ENCODE data around the gene NUCB1. TPM values are rescaled to one million over a fixed set of nuclear protein-coding genes. Genes with fewer than 3 reads are reported as not detected.
"Not testable (repeated sequence)": the region's sequence is repeated elsewhere in the genome, so short reads cannot be mapped to it uniquely, and the experiment has no call there.

Gene NUCB1
- total and polyA plus RNA-seq, 7 donors, result 49.9 to 143 (median 97.1) TPM

DNA sequence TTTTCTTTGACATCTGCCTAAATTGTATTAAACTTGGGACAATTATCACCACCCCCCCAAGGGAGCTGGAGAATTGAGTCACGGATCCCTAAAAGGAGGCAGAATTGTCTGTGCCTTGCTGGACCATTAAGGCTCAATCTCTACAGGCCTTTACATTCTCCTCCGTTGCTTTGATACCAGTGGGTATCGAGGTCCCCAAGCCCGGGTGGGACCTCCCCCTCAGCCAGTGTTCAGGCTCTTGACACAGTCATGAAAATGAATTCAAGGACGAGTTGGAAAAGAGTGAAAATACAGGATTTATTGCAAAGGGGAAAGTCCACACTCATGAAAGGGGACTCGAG, 22.3 kb upstream of the NUCB1 start:
- no peak for ATAC-seq

GRCh38 chr19:48878196-48879024, 21.7 kb upstream of the NUCB1 start:
- Histone ChIP-seq H3K9me3 (no peaks in the 10 kb centered on the region), H3K4me1 (peaks cover 40% of the 10 kb centered on the region), H3K4me3 (no peak overlapping the region), H3K27ac (peak overlapping the region; percentile 100), H3K27me3 (ENCODE audit: insufficient read depth in 3 of 3, low read length in 2 of 3) (no peaks in the 10 kb centered on the region), H3K36me3 (ENCODE audit: insufficient read depth in 1 of 2, low read depth in 1 of 2) (peaks cover 0 to 62% of the 10 kb centered on the region in 2 donors)
- DNase-seq (no peak), ATAC-seq (no peak)
- WGBS, 3 donors, result 62 to 68% (median 63%) methylated on average over 11 of the region's 11 CpGs
- intact Hi-C loops (cut with DNase I), result loop anchor here in 1 of 2 donors (5.0 kb wide), 1 partner anchor 84 kb away; no protein-coding TSS in a partner anchor
- TF ChIP-seq CTCF (IDR thresholded peaks at IDR 0.05), result no peak

More for the DNA sequence above, 22.3 kb upstream of the NUCB1 start:
- peak overlapping the region; percentile 100 for H3K27ac ChIP-seq
- H3K4me1 ChIP-seq, result peaks cover 40% of the 10 kb centered on the region
- no peak overlapping the region for H3K4me3 ChIP-seq
- H3K27me3 ChIP-seq (ENCODE audit: insufficient read depth in 3 of 3, low read length in 2 of 3), result no peaks in the 10 kb centered on the region
- 85 to 89% (median 87%) methylated on average over 6 of the region's 6 CpGs for WGBS, 3 donors
- no peaks in the 10 kb centered on the region for H3K9me3 ChIP-seq
- TF ChIP-seq CTCF (IDR thresholded peaks at IDR 0.05), result no peak
- peaks cover 0 to 63% of the 10 kb centered on the region in 2 donors for H3K36me3 ChIP-seq (ENCODE audit: insufficient read depth in 1 of 2, low read depth in 1 of 2)
- intact Hi-C loops (cut with DNase I), result loop anchor here in 1 of 2 donors (5.0 kb wide), 1 partner anchor 84 kb away; no protein-coding TSS in a partner anchor
- DNase-seq, result no peak

DNA sequence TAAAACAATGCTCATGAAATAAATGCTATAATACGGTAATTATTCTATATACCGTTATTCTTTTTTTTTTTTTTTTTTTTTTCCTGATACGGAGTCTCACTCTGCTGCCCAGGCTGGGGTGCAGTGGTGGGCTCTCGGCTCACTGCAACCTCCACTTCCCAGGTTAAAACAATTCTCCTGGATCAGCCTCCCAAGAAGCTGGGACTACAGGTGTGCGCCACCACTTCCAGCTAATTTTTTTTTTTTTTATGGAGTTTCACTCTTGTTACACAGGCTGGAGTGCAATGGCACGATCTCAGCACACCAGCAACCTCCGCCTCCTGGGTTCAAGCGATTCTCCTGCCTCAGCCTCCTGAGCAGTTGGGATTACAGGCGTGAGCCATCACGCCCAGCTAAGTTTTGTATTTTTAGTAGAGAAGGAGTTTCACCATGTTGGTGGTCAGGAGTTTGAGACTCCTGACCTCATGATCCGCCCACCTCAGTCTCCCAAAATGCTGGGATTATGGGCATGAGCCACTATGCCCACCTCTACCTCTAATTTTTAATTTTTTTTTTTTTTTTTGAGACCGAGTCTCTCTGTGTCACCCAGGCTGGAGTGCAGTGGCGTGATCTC, 21.0 kb upstream of the NUCB1 start:
- intact Hi-C loops (cut with DNase I), result loop anchor here in 1 of 2 donors (5.0 kb wide), 1 partner anchor 83 kb away; no protein-coding TSS in a partner anchor
- peaks cover 0 to 55% of the 10 kb centered on the region in 2 donors for H3K36me3 ChIP-seq (ENCODE audit: insufficient read depth in 1 of 2, low read depth in 1 of 2)
- peak overlapping the region; percentile 100 for H3K27ac ChIP-seq
- TF ChIP-seq CTCF (IDR thresholded peaks at IDR 0.05), result no peak
- no peaks in the 10 kb centered on the region for H3K9me3 ChIP-seq
- H3K27me3 ChIP-seq (ENCODE audit: insufficient read depth in 3 of 3, low read length in 2 of 3), result no peaks in the 10 kb centered on the region
- peaks cover 36% of the 10 kb centered on the region for H3K4me1 ChIP-seq
- DNase-seq, result no peak
- no peak for ATAC-seq
- 93 to 97% (median 94%) methylated on average over 13 of the region's 13 CpGs for WGBS, 3 donors
- H3K4me3 ChIP-seq, result no peak overlapping the region

DNA sequence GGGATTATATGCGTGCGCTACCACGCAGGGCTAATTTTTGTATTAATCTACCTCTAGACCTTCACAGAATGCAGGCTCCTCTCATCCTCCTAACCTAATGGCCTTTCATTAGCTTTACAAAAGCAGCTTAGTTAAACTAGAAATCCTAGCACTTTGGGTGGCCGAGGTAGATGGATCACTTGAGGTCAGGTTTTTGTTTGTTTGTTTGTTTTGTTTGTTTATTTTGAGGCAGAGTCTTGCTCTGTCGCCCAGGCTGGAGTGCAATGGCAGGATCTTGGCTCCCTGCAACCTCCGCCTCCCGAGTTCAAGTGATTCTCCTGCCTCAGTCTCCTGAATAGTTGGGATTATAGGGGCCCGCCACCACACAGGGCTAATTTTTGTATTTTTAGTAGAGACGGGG, 20.4 kb upstream of the NUCB1 start:
- H3K4me3 ChIP-seq; H3K27me3 ChIP-seq (ENCODE audit: insufficient read depth in 3 of 3, low read length in 2 of 3); ATAC-seq; H3K9me3 ChIP-seq; DNase-seq: not testable (repeated sequence)
- Histone ChIP-seq H3K36me3 (ENCODE audit: insufficient read depth in 1 of 2, low read depth in 1 of 2) (peaks cover 0 to 49% of the 10 kb centered on the region in 2 donors), H3K4me1 (peaks cover 32% of the 10 kb centered on the region), H3K27ac (peak overlapping the region; percentile 27)
- 91 to 93% (median 92%) methylated on average over 9 of the region's 9 CpGs for WGBS, 3 donors
- intact Hi-C loops (cut with DNase I), result loop anchor here in 1 of 2 donors (5.0 kb wide), 1 partner anchor 83 kb away; no protein-coding TSS in a partner anchor

Measured in psoas muscle (tissue), 8 donors.